Tibial nerve (tissue), 4 donors: ENCODE results near the gene LTBP2.

Experiments used
- EP300 ChIP-seq, 2 donors: sonication (generic); formaldehyde crosslinking; IDR thresholded peaks; one replicate each; pipeline ENCODE4 v1.6.1; 2017; ENCODE audit warnings: antibody characterized with exemption in 2 of 2, mild to moderate bottlenecking in 1 of 2
- POLR2A ChIP-seq, 2 donors: fragments of 450-650 bp; IDR thresholded peaks; one replicate each; pipeline ENCODE4 v1.6.1; 2017; ENCODE audit warnings: antibody characterized with exemption in 2 of 2, mild to moderate bottlenecking in 2 of 2, moderate library complexity in 2 of 2
- TF ChIP-seq, protein P1 (sequence below), 5 experiments: fragments of 200-600 bp in 3 of 5; fragments of 450-650 bp in 2 of 5; sonication (generic) in 3 of 5; IDR thresholded peaks; one replicate each; pipeline ENCODE4 v1.5.1; 2016 to 2019; ENCODE audit warnings: antibody characterized with exemption in 5 of 5, mild to moderate bottlenecking in 3 of 5, moderate library complexity in 2 of 5

DNA sequence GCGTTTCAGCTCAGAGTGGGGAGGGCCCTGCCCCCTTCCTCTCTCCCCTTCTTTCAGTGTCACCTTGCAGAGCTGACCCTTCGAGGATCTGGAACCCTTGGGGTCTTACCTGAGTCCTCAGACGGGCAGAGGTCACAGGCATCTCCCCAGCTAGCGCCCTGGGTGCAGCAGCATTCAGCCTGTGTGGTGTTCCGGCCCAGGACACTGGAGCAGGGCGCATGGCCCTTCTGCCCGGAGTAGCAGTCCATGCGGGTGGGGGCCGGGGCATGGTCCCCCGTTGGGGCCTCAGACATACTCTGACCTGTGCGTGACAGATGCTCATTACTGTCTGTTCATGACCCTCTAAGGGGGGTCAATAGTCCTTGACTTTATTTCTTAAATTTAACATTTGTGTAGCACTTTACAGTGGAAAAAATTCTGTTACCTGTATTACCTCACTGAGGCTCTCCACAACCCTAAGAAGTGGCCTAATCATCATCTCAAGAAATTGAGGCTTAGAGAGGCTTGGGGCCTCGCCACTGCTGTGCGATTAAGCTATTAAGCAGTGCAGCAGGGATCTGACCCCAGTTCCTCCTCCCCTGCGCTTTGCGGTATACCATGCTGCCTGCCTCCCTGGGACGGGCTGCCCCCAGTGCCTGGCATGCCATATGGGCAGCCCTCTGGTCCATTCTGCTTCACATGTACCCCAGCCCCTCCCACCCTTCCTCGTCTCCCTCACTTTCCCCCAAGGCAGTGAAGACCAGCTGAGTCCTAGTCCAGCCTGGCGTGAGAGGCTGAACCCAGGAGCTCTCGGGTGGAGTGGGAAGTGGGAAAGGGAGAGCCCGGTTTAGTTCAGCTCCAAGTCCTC is 106.9 kb downstream of the LTBP2 start:
- TF ChIP-seq, protein P1, sequence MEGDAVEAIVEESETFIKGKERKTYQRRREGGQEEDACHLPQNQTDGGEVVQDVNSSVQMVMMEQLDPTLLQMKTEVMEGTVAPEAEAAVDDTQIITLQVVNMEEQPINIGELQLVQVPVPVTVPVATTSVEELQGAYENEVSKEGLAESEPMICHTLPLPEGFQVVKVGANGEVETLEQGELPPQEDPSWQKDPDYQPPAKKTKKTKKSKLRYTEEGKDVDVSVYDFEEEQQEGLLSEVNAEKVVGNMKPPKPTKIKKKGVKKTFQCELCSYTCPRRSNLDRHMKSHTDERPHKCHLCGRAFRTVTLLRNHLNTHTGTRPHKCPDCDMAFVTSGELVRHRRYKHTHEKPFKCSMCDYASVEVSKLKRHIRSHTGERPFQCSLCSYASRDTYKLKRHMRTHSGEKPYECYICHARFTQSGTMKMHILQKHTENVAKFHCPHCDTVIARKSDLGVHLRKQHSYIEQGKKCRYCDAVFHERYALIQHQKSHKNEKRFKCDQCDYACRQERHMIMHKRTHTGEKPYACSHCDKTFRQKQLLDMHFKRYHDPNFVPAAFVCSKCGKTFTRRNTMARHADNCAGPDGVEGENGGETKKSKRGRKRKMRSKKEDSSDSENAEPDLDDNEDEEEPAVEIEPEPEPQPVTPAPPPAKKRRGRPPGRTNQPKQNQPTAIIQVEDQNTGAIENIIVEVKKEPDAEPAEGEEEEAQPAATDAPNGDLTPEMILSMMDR (IDR thresholded peaks at IDR 0.05): no peak
- no peak for TF ChIP-seq EP300 (IDR thresholded peaks at IDR 0.05)
- no peak for TF ChIP-seq POLR2A (IDR thresholded peaks at IDR 0.05)
